HG03571 (cell line): Measurements from ENCODE around the gene RNF213.

Source experiments
- ATAC-seq: cut with Tn5 transposase; IDR thresholded peaks from one replicate; pipeline ENCODE4 v1.9.1; 2021; ENCODE audit not compliant: unreplicated experiment

Gene RNF213

GRCh38 chr17:80260791-80261158 lies at the start of gene RNF213:
Gene RNF213, plus strand, starts transcription at chr17:80260852. Its CDS starts 2,830 bp downstream, at chr17:80263682.
- ATAC-seq, result no peak

GRCh38 chr17:80212109-80212508 lies 48.5 kb upstream of the RNF213 start:
- ATAC-seq, result no peak

- ATAC-seq, result no peak
Observed at GRCh38 chr17:80212511-80212910, 48.1 kb upstream of the RNF213 start.

GRCh38 chr17:80212962-80213642 lies 47.5 kb upstream of the RNF213 start:
- no peak for ATAC-seq

GRCh38 chr17:80213643-80213975 lies 47.0 kb upstream of the RNF213 start:
- ATAC-seq, result no peak

- ATAC-seq, result no peak
Observed at GRCh38 chr17:80214012-80214877, 46.4 kb upstream of the RNF213 start.

- ATAC-seq, result no peak
Observed at GRCh38 chr17:80214878-80215210, 45.8 kb upstream of the RNF213 start.

GRCh38 chr17:80216473-80217456 lies 43.9 kb upstream of the RNF213 start:
- ATAC-seq, result no peak

GRCh38 chr17:80217703-80218362 lies 42.8 kb upstream of the RNF213 start:
- ATAC-seq, result no peak

- no peak for ATAC-seq
Observed at GRCh38 chr17:80218391-80218790, 42.3 kb upstream of the RNF213 start.

- ATAC-seq, result peak; percentile 46
Observed at GRCh38 chr17:80219013-80219762, 41.5 kb upstream of the RNF213 start.

- ATAC-seq, result peak; percentile 25
Observed at GRCh38 chr17:80219763-80220053, 40.9 kb upstream of the RNF213 start.

GRCh38 chr17:80220054-80220735 lies 40.5 kb upstream of the RNF213 start, which contains the start of the genes SGSH and SLC26A11:
Gene SGSH, minus strand, starts transcription at chr17:80220333. Its CDS starts 20 bp downstream, at chr17:80220313.
Gene SLC26A11, plus strand, starts transcription at chr17:80220427. Its CDS starts 1,134 bp downstream, at chr17:80221561.
- ATAC-seq, result peak; percentile 19

GRCh38 chr17:80220736-80221215 lies 39.9 kb upstream of the RNF213 start:
- ATAC-seq, result no peak

GRCh38 chr17:80221351-80222105 lies 39.1 kb upstream of the RNF213 start:
- no peak for ATAC-seq

- no peak for ATAC-seq
Observed at GRCh38 chr17:80222376-80223141, 38.1 kb upstream of the RNF213 start.

GRCh38 chr17:80223142-80223815 lies 37.4 kb upstream of the RNF213 start:
- no peak for ATAC-seq
